ENCODE measurements around the gene RMC1. TPM values are rescaled to one million over a fixed set of nuclear protein-coding genes. Genes with fewer than 3 reads are reported as not detected.

RMC1 gene
- total RNA-seq, result 17.7 TPM

- Histone ChIP-seq H3K9me3 (no peaks in the 10 kb centered on the region), H3K4me1 (peaks cover 39% of the 10 kb centered on the region)
- TF ChIP-seq, protein P1, sequence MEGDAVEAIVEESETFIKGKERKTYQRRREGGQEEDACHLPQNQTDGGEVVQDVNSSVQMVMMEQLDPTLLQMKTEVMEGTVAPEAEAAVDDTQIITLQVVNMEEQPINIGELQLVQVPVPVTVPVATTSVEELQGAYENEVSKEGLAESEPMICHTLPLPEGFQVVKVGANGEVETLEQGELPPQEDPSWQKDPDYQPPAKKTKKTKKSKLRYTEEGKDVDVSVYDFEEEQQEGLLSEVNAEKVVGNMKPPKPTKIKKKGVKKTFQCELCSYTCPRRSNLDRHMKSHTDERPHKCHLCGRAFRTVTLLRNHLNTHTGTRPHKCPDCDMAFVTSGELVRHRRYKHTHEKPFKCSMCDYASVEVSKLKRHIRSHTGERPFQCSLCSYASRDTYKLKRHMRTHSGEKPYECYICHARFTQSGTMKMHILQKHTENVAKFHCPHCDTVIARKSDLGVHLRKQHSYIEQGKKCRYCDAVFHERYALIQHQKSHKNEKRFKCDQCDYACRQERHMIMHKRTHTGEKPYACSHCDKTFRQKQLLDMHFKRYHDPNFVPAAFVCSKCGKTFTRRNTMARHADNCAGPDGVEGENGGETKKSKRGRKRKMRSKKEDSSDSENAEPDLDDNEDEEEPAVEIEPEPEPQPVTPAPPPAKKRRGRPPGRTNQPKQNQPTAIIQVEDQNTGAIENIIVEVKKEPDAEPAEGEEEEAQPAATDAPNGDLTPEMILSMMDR (IDR thresholded peaks at IDR 0.05), result no peak
- TF ChIP-seq POLR2A (IDR thresholded peaks at IDR 0.05) (peak in 1 of 2 donors; percentile 49), POLR2AphosphoS5 (IDR thresholded peaks at IDR 0.05; ENCODE audit: insufficient read depth in 1 of 2, low read depth in 1 of 2) (peak; percentile 69 to 90)
Measured at GRCh38 chr18:23503038-23503962, at the start of gene RMC1. Gene RMC1, plus strand, starts transcription at chr18:23503511. Its CDS starts 108 bp downstream, at chr18:23503619.

GRCh38 chr18:23453680-23454058 is 49.6 kb upstream of the RMC1 start:
- TF ChIP-seq POLR2A (IDR thresholded peaks at IDR 0.05), result no peak
- TF ChIP-seq POLR2AphosphoS5 (IDR thresholded peaks at IDR 0.05; ENCODE audit: insufficient read depth in 1 of 2, low read depth in 1 of 2), result no peak
- TF ChIP-seq, protein P1 (IDR thresholded peaks at IDR 0.05), result no peak
- Histone ChIP-seq H3K9me3 (no peaks in the 10 kb centered on the region), H3K4me3 (peak overlapping the region; percentile 80 to 97), H3K27ac (peak overlapping the region; percentile 94), H3K27me3 (no peaks in the 10 kb centered on the region), H3K4me1 (peaks cover 59% of the 10 kb centered on the region), H3K36me3 (no peaks in the 10 kb centered on the region)
- intact Hi-C loops (cut with DNase I), result no loop called here
- DNase-seq (ENCODE audit: extremely low spot score in 2 of 2), result no peak

More at GRCh38 chr18:23503038-23503962, at the start of gene RMC1:
- peak; percentile 94 to 98 for DNase-seq (ENCODE audit: extremely low spot score in 2 of 2)
- H3K4me3 ChIP-seq, result peak within 1 kb of the TSS; percentile 65 to 93
- peaks cover 0 to 17% of the 10 kb centered on the region in 2 donors for H3K36me3 ChIP-seq
- intact Hi-C loops (cut with DNase I), result loop anchor here (5.0 kb wide), 1 partner anchor 84 kb away; the partner anchor contains the start of gene NPC1
- no peaks in the 10 kb centered on the region for H3K27me3 ChIP-seq
- peak within 1 kb of the TSS; percentile 95 for H3K27ac ChIP-seq

GRCh38 chr18:23456835-23457234 is 46.5 kb upstream of the RMC1 start:
- Histone ChIP-seq H3K27me3 (no peaks in the 10 kb centered on the region), H3K4me3 (no peak overlapping the region), H3K27ac (no peak overlapping the region), H3K9me3 (no peaks in the 10 kb centered on the region), H3K36me3 (no peaks in the 10 kb centered on the region), H3K4me1 (peaks cover 91% of the 10 kb centered on the region)
- TF ChIP-seq POLR2A (IDR thresholded peaks at IDR 0.05) (no peak), POLR2AphosphoS5 (IDR thresholded peaks at IDR 0.05; ENCODE audit: insufficient read depth in 1 of 2, low read depth in 1 of 2) (no peak)
- TF ChIP-seq, protein P1 (IDR thresholded peaks at IDR 0.05), result no peak
- no peak for DNase-seq (ENCODE audit: extremely low spot score in 2 of 2)
- intact Hi-C loops (cut with DNase I), result no loop called here

- no peak for DNase-seq (ENCODE audit: extremely low spot score in 2 of 2)
- peaks cover 78% of the 10 kb centered on the region for H3K4me1 ChIP-seq
Measured at GRCh38 chr18:23458830-23459529, 44.3 kb upstream of the RMC1 start.

More at GRCh38 chr18:23458830-23459529, 44.3 kb upstream of the RMC1 start:
- Histone ChIP-seq H3K9me3 (no peaks in the 10 kb centered on the region), H3K27me3 (no peaks in the 10 kb centered on the region), H3K27ac (no peak overlapping the region), H3K36me3 (peaks cover 0 to 19% of the 10 kb centered on the region in 2 donors), H3K4me3 (no peak overlapping the region)
- TF ChIP-seq, protein P1 (IDR thresholded peaks at IDR 0.05), result no peak
- TF ChIP-seq POLR2AphosphoS5 (IDR thresholded peaks at IDR 0.05; ENCODE audit: insufficient read depth in 1 of 2, low read depth in 1 of 2) (no peak), POLR2A (IDR thresholded peaks at IDR 0.05) (no peak)
- intact Hi-C loops (cut with DNase I), result no loop called here
